Measurements from ENCODE around the gene CUTC.

The CUTC gene

DNA sequence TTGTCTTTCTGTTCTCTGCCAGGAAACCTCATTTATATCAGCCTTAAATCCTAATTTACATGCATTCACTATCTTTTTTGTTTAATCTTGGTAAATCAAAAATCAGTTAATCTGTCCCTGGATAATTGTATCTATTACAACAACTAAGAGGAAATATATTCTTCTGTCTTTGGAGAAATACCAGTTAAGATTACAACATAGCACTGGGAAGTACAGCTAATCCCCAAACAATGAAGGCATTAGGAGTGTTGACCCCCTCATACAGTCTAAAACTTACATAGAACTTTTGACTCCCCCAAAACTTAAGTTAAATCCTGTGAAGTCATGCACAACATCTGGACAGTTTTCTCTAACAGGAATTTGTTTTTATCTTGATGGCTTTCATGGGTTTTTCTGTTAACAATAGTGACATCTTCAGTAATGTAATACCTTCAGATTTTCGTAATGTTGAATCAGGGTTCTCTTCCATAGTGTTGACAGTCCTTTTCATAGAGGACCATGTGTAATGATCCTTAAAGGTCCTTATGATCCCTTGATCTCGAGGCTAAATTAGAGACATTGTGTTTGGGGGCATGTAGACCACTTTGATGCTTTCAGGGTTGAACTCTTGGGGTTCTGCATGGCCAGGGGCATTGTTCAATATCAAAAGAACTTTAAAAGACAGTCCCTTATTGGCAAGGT is 26.3 kb downstream of the CUTC start:
- no peak for TF ChIP-seq CTCF (IDR thresholded peaks at IDR 0.05; ENCODE audit: low read depth, low read length)
- H3K4me3 ChIP-seq (ENCODE audit: low read depth, low read length): no peak overlapping the region

- no peak for TF ChIP-seq CTCF (IDR thresholded peaks at IDR 0.05; ENCODE audit: low read depth, low read length)
- H3K4me3 ChIP-seq (ENCODE audit: low read depth, low read length): no peak overlapping the region
Measured at GRCh38 chr10:99760321-99760720, 28.3 kb downstream of the CUTC start.

DNA sequence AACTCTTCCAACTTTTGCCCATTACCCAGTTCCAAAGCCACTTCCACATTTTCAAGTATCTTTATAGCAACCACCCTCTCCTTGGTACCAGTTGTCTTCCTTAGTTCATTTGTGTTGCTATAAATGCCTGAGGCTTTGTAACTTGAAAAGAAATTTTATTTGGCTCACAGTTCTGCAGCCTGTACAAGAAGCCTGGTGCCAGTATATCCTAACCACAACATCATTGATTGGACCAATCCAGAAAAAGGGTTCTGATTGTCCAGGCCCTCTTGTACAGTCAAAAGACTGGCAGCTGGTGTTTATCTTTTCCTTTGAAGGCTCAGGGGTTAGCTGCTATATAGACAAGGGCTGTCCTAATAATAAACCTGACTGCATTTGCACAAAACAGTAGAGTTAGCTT is 29.3 kb downstream of the CUTC start:
- TF ChIP-seq CTCF (IDR thresholded peaks at IDR 0.05; ENCODE audit: low read depth, low read length): no peak
- H3K4me3 ChIP-seq (ENCODE audit: low read depth, low read length): no peak overlapping the region

GRCh38 chr10:99765672-99766301 is 33.8 kb downstream of the CUTC start:
- no peak for TF ChIP-seq CTCF (IDR thresholded peaks at IDR 0.05; ENCODE audit: low read depth, low read length)
- H3K4me3 ChIP-seq (ENCODE audit: low read depth, low read length): no peak overlapping the region

GRCh38 chr10:99766302-99766681 is 34.3 kb downstream of the CUTC start:
- no peak overlapping the region for H3K4me3 ChIP-seq (ENCODE audit: low read depth, low read length)
- no peak for TF ChIP-seq CTCF (IDR thresholded peaks at IDR 0.05; ENCODE audit: low read depth, low read length)

DNA sequence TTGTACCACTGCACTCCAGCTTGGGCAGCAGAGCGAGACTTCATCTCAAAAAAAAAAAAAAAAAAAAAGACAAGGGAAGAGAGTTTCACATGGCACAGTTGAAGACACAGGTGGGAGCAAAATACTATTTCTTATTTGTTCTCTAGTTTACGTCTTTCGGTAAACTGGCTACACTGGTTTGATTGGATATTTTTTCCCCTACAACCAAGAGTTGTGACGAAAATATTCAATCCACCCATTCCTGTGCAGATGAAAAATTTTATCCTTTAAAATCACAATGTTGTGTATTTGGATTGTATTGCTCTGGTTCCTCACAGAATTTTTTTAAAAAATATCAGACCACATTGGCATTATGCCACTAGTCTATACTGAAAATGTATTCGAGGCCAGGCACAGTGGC is 35.9 kb downstream of the CUTC start:
- TF ChIP-seq CTCF (IDR thresholded peaks at IDR 0.05; ENCODE audit: low read depth, low read length): no peak
- no peak overlapping the region for H3K4me3 ChIP-seq (ENCODE audit: low read depth, low read length)

- TF ChIP-seq CTCF (IDR thresholded peaks at IDR 0.05; ENCODE audit: low read depth, low read length): no peak
- no peak overlapping the region for H3K4me3 ChIP-seq (ENCODE audit: low read depth, low read length)
Measured at GRCh38 chr10:99768556-99768955, 36.5 kb downstream of the CUTC start.
